Loucy (cell line): ENCODE measurements around the gene JAG2.

Experiments
- EZH2phosphoT487 ChIP-seq: fragments of 200-600 bp; IDR thresholded peaks from 2 replicates; pipeline ENCODE4 v1.6.1; 2018; ENCODE audit warnings: antibody characterized with exemption, mild to moderate bottlenecking, moderate library complexity, borderline replicate concordance
- TF ChIP-seq, protein P1 (sequence below): fragments of 200-600 bp; sonication (generic); conservative IDR thresholded peaks from 2 replicates; pipeline ENCODE4 v1.5.1; 2014; ENCODE audit warnings: mild to moderate bottlenecking, antibody characterized with exemption, low read length

DNA sequence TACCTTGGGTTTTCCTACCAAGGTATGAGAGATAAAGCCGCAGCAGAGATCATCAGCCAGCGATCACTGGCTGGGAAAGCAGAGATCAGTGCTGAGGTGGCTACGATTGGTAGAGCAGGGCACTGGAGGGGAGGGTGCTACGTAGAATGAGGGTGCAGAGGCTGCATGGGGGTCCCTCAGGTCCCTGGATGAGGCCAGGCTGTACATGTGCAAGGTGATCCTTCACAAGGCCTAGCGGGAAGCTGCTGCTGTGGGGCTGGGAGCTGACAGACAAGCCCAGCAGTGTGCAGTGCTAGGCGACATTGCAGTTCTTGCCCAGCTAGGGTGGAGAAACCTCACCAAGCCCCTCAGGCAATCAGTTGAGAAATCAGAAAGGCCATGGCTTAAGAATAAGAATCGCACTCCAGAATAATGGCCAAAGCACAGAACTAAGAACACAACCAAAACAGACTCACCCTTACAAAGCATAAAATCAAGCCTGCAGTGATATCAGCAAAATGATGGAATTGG is 66.2 kb downstream of the JAG2 start:
- TF ChIP-seq, protein P1, sequence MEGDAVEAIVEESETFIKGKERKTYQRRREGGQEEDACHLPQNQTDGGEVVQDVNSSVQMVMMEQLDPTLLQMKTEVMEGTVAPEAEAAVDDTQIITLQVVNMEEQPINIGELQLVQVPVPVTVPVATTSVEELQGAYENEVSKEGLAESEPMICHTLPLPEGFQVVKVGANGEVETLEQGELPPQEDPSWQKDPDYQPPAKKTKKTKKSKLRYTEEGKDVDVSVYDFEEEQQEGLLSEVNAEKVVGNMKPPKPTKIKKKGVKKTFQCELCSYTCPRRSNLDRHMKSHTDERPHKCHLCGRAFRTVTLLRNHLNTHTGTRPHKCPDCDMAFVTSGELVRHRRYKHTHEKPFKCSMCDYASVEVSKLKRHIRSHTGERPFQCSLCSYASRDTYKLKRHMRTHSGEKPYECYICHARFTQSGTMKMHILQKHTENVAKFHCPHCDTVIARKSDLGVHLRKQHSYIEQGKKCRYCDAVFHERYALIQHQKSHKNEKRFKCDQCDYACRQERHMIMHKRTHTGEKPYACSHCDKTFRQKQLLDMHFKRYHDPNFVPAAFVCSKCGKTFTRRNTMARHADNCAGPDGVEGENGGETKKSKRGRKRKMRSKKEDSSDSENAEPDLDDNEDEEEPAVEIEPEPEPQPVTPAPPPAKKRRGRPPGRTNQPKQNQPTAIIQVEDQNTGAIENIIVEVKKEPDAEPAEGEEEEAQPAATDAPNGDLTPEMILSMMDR: no peak
- TF ChIP-seq EZH2phosphoT487: no peak
